ENCODE measurements around the gene MSMP. TPM values are rescaled to one million over a fixed set of nuclear protein-coding genes. Genes with fewer than 3 reads are reported as not detected.

Gene MSMP
- total RNA-seq, 1 experiment from 2014 or later = not detected

DNA sequence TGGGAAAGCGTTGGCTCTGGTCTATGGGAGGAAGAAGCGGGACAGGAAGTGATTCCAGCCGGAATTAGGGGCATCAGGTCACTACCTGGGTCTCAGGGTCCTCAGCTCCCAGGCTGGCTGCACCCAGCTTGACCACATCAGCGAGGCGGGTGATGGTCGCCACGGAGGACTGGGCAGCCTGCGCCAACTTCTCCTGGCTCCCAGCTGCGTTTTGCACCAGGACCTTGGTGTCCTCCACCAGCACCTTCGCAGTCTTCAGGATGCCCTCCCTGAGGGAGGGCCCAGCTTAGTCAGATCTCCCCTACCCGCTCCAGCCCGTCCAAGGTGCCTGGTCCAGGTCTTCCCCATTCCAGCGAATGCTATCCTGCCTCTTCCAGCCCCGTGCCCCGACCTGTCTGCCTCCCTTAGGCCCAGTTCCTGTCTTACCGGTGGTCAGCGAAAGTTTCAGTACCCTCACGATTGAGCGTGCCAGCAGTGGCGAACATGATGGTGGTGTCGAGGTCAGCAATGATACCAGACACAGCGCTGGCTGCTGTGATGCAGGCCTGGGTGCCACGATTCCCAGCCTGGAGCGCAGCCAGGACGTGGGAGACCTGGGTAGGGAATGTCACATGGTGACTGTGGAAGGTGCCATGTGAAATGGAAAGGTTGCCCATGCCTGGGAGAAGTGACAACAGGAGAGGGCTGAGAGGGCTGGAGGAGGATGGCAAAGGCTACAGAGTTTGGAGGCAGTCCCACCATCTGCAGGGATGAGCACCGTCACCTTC, 50.0 kb downstream of the MSMP start:
- intact Hi-C loops (cut with micrococcal nuclease) = no loop called here
- Mint-ChIP-seq H3K4me1 (ENCODE audit: insufficient read depth, unreplicated experiment) (no peaks in the 10 kb centered on the region), H3K4me3 (ENCODE audit: unreplicated experiment) (no peak overlapping the region), H3K27me3 (ENCODE audit: insufficient read depth, unreplicated experiment) (no peaks in the 10 kb centered on the region), H3K9me3 (ENCODE audit: unreplicated experiment) (no peaks in the 10 kb centered on the region), H3K27ac (ENCODE audit: low read depth, unreplicated experiment) (no peak overlapping the region), H3K36me3 (ENCODE audit: insufficient read depth, unreplicated experiment) (peaks cover 41% of the 10 kb centered on the region)
- no peak for DNase-seq (ENCODE audit: unreplicated experiment)
- BruUV-seq (replicated peaks) = TSS peak; percentile 39
- POLR2A ChIA-PET = interaction anchor here (0.6 to 1.2 kb wide), 2 partner anchors 13 to 31 kb away, joined by 3 read pairs; no protein-coding TSS in a partner anchor
- CTCF ChIA-PET = interaction anchor here (0.5 to 12.5 kb wide), 2 partner anchors 10 to 121 kb away, joined by 3 to 155 read pairs; no protein-coding TSS in a partner anchor
- TF ChIP-seq, protein P1, sequence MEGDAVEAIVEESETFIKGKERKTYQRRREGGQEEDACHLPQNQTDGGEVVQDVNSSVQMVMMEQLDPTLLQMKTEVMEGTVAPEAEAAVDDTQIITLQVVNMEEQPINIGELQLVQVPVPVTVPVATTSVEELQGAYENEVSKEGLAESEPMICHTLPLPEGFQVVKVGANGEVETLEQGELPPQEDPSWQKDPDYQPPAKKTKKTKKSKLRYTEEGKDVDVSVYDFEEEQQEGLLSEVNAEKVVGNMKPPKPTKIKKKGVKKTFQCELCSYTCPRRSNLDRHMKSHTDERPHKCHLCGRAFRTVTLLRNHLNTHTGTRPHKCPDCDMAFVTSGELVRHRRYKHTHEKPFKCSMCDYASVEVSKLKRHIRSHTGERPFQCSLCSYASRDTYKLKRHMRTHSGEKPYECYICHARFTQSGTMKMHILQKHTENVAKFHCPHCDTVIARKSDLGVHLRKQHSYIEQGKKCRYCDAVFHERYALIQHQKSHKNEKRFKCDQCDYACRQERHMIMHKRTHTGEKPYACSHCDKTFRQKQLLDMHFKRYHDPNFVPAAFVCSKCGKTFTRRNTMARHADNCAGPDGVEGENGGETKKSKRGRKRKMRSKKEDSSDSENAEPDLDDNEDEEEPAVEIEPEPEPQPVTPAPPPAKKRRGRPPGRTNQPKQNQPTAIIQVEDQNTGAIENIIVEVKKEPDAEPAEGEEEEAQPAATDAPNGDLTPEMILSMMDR (IDR thresholded peaks at IDR 0.05; ENCODE audit: unreplicated experiment) = no peak

Small RNAs within 50 kb of the gene (microRNA-seq; reads per million reads assigned to microRNA genes)
- gene MIR6852 = 0.40 reads per million
- not detected for gene MIR6853

Other genes starting within 250 kb of the MSMP start
- 32.1 and 41.9 TPM in 2 replicates for gene TESK1, start 149.0 kb downstream of the MSMP start, total RNA-seq (2022)
- gene CD72, start 135.9 kb downstream of the MSMP start, total RNA-seq (2022) = 1.6 and 1.8 TPM in 2 replicates
- gene SIT1, start 103.3 kb downstream of the MSMP start, total RNA-seq (2022) = not detected in 2 replicates
- gene RMRP, start 96.3 kb downstream of the MSMP start, total RNA-seq (2022) = 13,245 and 17,503 TPM in 2 replicates
- gene CCDC107, start 96.0 kb downstream of the MSMP start, total RNA-seq (2022) = 10.6 and 12.5 TPM in 2 replicates
- gene ARHGEF39, start 89.1 kb downstream of the MSMP start, total RNA-seq (2022) = 2.9 and 5.1 TPM in 2 replicates
- gene CA9, start 80.3 kb downstream of the MSMP start, total RNA-seq (2022) = not detected in 2 replicates
- 161 and 207 TPM in 2 replicates for gene TPM2, start 64.4 kb downstream of the MSMP start, total RNA-seq (2022)
- 224 and 256 TPM in 2 replicates for gene TLN1, start 22.1 kb downstream of the MSMP start, total RNA-seq (2022)
- 58.7 and 66.2 TPM in 2 replicates for gene CREB3, start 21.6 kb downstream of the MSMP start, total RNA-seq (2022)
- gene GBA2, start 5.0 kb downstream of the MSMP start, total RNA-seq (2022) = 51.3 and 55.2 TPM in 2 replicates
- 33.8 and 35.8 TPM in 2 replicates for gene RGP1, start 5.0 kb downstream of the MSMP start, total RNA-seq (2022)
- 5.7 and 10.0 TPM in 2 replicates for gene NPR2, start 37.3 kb upstream of the MSMP start, total RNA-seq (2022)
- gene SPAG8, start 58.0 kb upstream of the MSMP start, total RNA-seq (2022) = 0.37 and 1.1 TPM in 2 replicates
- 45.4 and 48.2 TPM in 2 replicates for gene HINT2, start 60.8 kb upstream of the MSMP start, total RNA-seq (2022)
- not detected in 2 replicates for gene FAM221B, start 74.5 kb upstream of the MSMP start, total RNA-seq (2022)
- gene TMEM8B, start 75.0 kb upstream of the MSMP start, total RNA-seq (2022) = 4.6 and 7.0 TPM in 2 replicates
- not detected in 2 replicates for gene OR13J1, start 116.1 kb upstream of the MSMP start, total RNA-seq (2022)
- gene HRCT1, start 151.9 kb upstream of the MSMP start, total RNA-seq (2022) = 4.4 and 6.0 TPM in 2 replicates
- 0.27 and 0.72 TPM in 2 replicates for gene SPAAR, start 155.2 kb upstream of the MSMP start, total RNA-seq (2022)
- not detected in 2 replicates for gene OR2S2, start 203.9 kb upstream of the MSMP start, total RNA-seq (2022)